Neuronal stem cell (in vitro differentiated cells): ENCODE measurements around the gene TEPSIN.

Experiments used
- DNase-seq: peaks from one replicate; pipeline ENCODE4 v3.0.0-alpha.2; 2013; ENCODE audit warnings: low spot score
- H2AFZ ChIP-seq: one replicate; pipeline ENCODE4 v1.6.1; 2013; ENCODE audit warnings: mild to moderate bottlenecking, low read length, inconsistent platforms
- H2AK5ac ChIP-seq: 2 replicates; pipeline ENCODE4 v1.6.1; 2013; ENCODE audit warnings: low read depth, mild to moderate bottlenecking, inconsistent platforms, low read length, moderate library complexity, mixed read lengths
- H2BK120ac ChIP-seq: 2 replicates; pipeline ENCODE4 v1.6.1; 2013; ENCODE audit warnings: low read depth, mild to moderate bottlenecking, inconsistent platforms, low read length, moderate library complexity, mixed read lengths
- H2BK12ac ChIP-seq: one replicate; pipeline ENCODE4 v1.6.1; 2013; ENCODE audit warnings: low read length, inconsistent platforms
- H2BK15ac ChIP-seq: 2 replicates; pipeline ENCODE4 v1.6.1; 2013; ENCODE audit warnings: mild to moderate bottlenecking, low read length, inconsistent platforms, mixed read lengths
- H2BK5ac ChIP-seq: one replicate; pipeline ENCODE4 v1.6.1; 2013; ENCODE audit warnings: inconsistent platforms, mild to moderate bottlenecking, low read length, moderate library complexity
- H3K14ac ChIP-seq: one replicate; pipeline ENCODE4 v1.6.1; 2013; ENCODE audit warnings: low read length, inconsistent platforms
- H3K18ac ChIP-seq: 2 replicates; pipeline ENCODE4 v1.6.1; 2013; ENCODE audit warnings: low read length, inconsistent platforms
- H3K23ac ChIP-seq: 2 replicates; pipeline ENCODE4 v1.6.1; 2013; ENCODE audit warnings: low read depth, mild to moderate bottlenecking, mixed read lengths, low read length, inconsistent platforms; ENCODE audit not compliant: poor library complexity
- H3K27ac ChIP-seq: replicated peaks from 3 replicates; pipeline ENCODE4 v1.5.1; 2013; ENCODE audit warnings: low read length, inconsistent platforms
- H3K27me3 ChIP-seq, 3 experiments: 2 replicates each; pipeline ENCODE4 v1.6.1; 2013; ENCODE audit warnings: low read length in 3 of 3, mild to moderate bottlenecking in 2 of 3, inconsistent platforms in 1 of 3, low read depth in 1 of 3, mixed read lengths in 1 of 3, moderate library complexity in 1 of 3; ENCODE audit not compliant: control insufficient read depth in 3 of 3, insufficient read depth in 3 of 3
- H3K36me3 ChIP-seq, 2 donors: replicated peaks in 1 of 2; 2 replicates each; pipeline ENCODE4 v1.6.1; 2013; ENCODE audit warnings: low read length in 2 of 2; ENCODE audit not compliant: control insufficient read depth in 2 of 2, insufficient read depth in 2 of 2
- H3K4ac ChIP-seq: 2 replicates; pipeline ENCODE4 v1.6.1; 2013; ENCODE audit warnings: inconsistent platforms, mild to moderate bottlenecking, low read length, moderate library complexity
- H3K4me1 ChIP-seq, 2 donors: 1 replicate in 1 of 2; 2 replicates in 1 of 2; pipeline ENCODE4 v1.6.1; 2013; ENCODE audit warnings: low read length in 2 of 2, low read depth in 1 of 2; ENCODE audit not compliant: control insufficient read depth in 2 of 2, insufficient read depth in 1 of 2
- H3K4me2 ChIP-seq: one replicate; pipeline ENCODE4 v1.6.1; 2013; ENCODE audit warnings: mild to moderate bottlenecking, low read length, inconsistent platforms; ENCODE audit not compliant: insufficient read depth, poor library complexity, severe bottlenecking
- H3K4me3 ChIP-seq, 2 donors: 2 replicates each; pipeline ENCODE4 v1.5.1; 2013; ENCODE audit warnings: low read length in 2 of 2, mild to moderate bottlenecking in 2 of 2, inconsistent platforms in 1 of 2, moderate library complexity in 1 of 2
- H3K79me1 ChIP-seq: one replicate; pipeline ENCODE4 v1.6.1; 2013; ENCODE audit warnings: low read depth, mild to moderate bottlenecking, inconsistent platforms, low read length, moderate library complexity
- H3K9ac ChIP-seq: one replicate; pipeline ENCODE4 v1.6.1; 2013; ENCODE audit warnings: mild to moderate bottlenecking, low read depth, low read length, inconsistent platforms; ENCODE audit not compliant: poor library complexity
- H3K9me3 ChIP-seq, 2 donors: replicated peaks in 1 of 2; 2 replicates each; pipeline versions ENCODE3 to v1.6.1; 2013; ENCODE audit warnings: low read length in 2 of 2, mild to moderate bottlenecking in 2 of 2, inconsistent platforms in 1 of 2, low read depth in 1 of 2, mixed read lengths in 1 of 2, moderate library complexity in 1 of 2; ENCODE audit not compliant: control insufficient read depth in 2 of 2, insufficient read depth in 1 of 2
- H4K8ac ChIP-seq: one replicate; pipeline ENCODE4 v1.6.1; 2013; ENCODE audit warnings: low read depth, mild to moderate bottlenecking, inconsistent platforms, low read length, moderate library complexity
- H4K91ac ChIP-seq: one replicate; pipeline ENCODE4 v1.6.1; 2013; ENCODE audit warnings: low read length, low read depth, mild to moderate bottlenecking, inconsistent platforms; ENCODE audit not compliant: poor library complexity
- WGBS, 2 donors: extraction: QIAGEN DNeasy Blood & Tissue Kit; methylation state at CpG; one replicate each; pipeline ENCODE4 v1.1.7; 2013; ENCODE audit warnings: missing lambda C conversion rate in 2 of 2, mixed read lengths in 1 of 2; ENCODE audit not compliant: insufficient read length in 2 of 2, insufficient replicate concordance in 1 of 2; ENCODE audit errors: extremely low coverage in 2 of 2; 5-methylcytosine and 5-hydroxymethylcytosine counted together

The TEPSIN gene

DNA sequence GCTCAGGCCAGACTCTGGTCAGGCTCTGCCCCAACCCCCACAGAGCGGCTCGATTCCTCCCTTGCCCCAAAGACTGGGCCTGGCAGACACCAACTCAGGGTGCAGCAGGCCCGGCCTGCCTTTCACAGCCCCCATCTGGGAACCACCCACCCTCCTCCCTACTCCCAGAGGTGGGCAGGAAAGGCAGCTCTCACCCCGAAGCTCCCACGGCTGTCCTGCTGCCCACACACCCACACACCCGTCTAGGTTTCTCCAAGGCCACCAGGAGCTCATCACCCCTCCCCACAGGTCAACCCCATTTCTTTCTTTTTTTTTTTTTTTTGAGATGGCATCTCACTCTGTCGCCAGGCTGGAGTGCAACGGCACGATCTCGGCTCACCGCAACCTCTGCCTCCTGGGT is 19.9 kb downstream of the TEPSIN start:
- peaks cover 20% of the 10 kb centered on the region for H3K79me1 ChIP-seq

DNA sequence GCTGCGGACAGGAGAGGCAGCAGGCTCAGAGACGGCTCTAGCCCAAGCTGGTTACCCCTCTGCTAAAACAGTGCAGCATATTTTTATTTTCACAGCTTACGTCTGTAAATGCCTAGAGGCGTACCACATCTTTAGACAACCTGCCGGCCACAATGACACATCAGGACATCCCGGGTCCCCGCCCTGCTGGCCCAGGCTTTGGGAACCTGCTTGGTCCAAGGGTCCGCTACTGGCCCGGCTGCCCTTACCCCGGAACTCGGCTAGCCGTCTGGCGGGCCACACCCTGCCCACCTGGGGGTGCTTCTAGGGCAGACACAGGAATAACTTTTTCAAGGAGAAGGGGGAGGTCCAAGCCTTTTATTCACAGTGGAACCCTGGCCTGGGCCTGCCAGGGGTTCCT is 20.4 kb downstream of the TEPSIN start:
- Histone ChIP-seq H3K9me3 (peaks cover 0 to 1% of the 10 kb centered on the region in 2 donors), H4K91ac (no peak overlapping the region), H3K14ac (no peak overlapping the region), H3K4me3 (no peak overlapping the region), H4K8ac (no peak overlapping the region), H3K4me1 (peaks cover 11 to 17% of the 10 kb centered on the region in 2 donors), H3K9ac (no peak overlapping the region), H3K36me3 (peaks cover 12 to 35% of the 10 kb centered on the region in 2 donors), H2BK120ac (no peak overlapping the region), H2BK5ac (no peak overlapping the region), H3K79me1 (peaks cover 20% of the 10 kb centered on the region), H2AK5ac (no peak overlapping the region), H2AFZ (no peak overlapping the region), H2BK15ac (no peak overlapping the region), H3K27me3 (no peaks in the 10 kb centered on the region), H2BK12ac (no peak overlapping the region), H3K4me2 (no peak overlapping the region), H3K23ac (no peak overlapping the region), H3K27ac (no peak overlapping the region), H3K18ac (no peak overlapping the region), H3K4ac (no peak overlapping the region)
- WGBS, 2 donors, result no CpG with 5 or more reads among the region's 13 CpGs
- no peak for DNase-seq

More for the DNA sequence above, 19.9 kb downstream of the TEPSIN start:
- Histone ChIP-seq H3K27ac (no peak overlapping the region), H4K91ac (no peak overlapping the region), H2BK15ac (no peak overlapping the region), H4K8ac (no peak overlapping the region), H3K4me2 (no peak overlapping the region), H2AK5ac (no peak overlapping the region), H2BK5ac (no peak overlapping the region), H3K18ac (no peak overlapping the region), H3K4me3 (no peak overlapping the region), H2BK120ac (no peak overlapping the region), H3K14ac (no peak overlapping the region), H3K4ac (no peak overlapping the region), H3K9me3 (no peaks in the 10 kb centered on the region), H3K23ac (no peak overlapping the region), H3K27me3 (no peaks in the 10 kb centered on the region), H2AFZ (no peak overlapping the region), H2BK12ac (no peak overlapping the region), H3K4me1 (peaks cover 13 to 20% of the 10 kb centered on the region in 2 donors), H3K36me3 (peaks cover 12 to 31% of the 10 kb centered on the region in 2 donors), H3K9ac (no peak overlapping the region)
- no CpG with 5 or more reads among the region's 11 CpGs for WGBS, 2 donors
- no peak for DNase-seq

DNA sequence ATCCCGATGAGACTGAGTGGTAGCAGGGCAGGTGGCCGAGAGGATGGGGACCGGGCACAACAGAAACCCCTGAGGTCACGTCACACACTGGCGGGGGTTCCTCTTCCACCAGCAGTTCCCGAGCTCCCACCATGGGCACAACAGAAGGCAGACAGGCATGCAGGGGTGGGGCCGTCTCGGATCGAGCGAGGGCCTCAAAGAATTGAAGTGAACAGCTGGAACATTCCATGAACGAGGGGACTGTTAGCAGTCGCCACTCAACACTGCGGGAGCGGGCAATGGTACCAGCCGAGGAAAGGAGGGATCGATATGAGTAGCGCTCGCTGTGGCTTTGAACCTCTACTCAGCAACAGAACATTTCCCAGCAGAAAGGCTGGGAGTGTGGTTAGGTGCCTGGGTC is 21.4 kb downstream of the TEPSIN start:
- Histone ChIP-seq H2BK15ac (no peak overlapping the region), H2AFZ (no peak overlapping the region), H3K4me2 (no peak overlapping the region), H3K27ac (no peak overlapping the region), H3K4ac (no peak overlapping the region), H2BK120ac (no peak overlapping the region), H2BK12ac (no peak overlapping the region), H2AK5ac (no peak overlapping the region), H3K23ac (peak overlapping the region; percentile 65), H3K4me3 (no peak overlapping the region), H4K91ac (no peak overlapping the region), H3K4me1 (peaks cover 11 to 16% of the 10 kb centered on the region in 2 donors), H3K27me3 (no peaks in the 10 kb centered on the region), H3K9ac (peak overlapping the region; percentile 70), H3K14ac (no peak overlapping the region), H3K36me3 (peaks cover 12 to 37% of the 10 kb centered on the region in 2 donors), H4K8ac (peak overlapping the region; percentile 17), H3K79me1 (peaks cover 22% of the 10 kb centered on the region), H2BK5ac (no peak overlapping the region), H3K18ac (no peak overlapping the region), H3K9me3 (peaks cover 0 to 1% of the 10 kb centered on the region in 2 donors)
- no peak for DNase-seq
- no CpG with 5 or more reads among the region's 18 CpGs for WGBS, 2 donors

DNA sequence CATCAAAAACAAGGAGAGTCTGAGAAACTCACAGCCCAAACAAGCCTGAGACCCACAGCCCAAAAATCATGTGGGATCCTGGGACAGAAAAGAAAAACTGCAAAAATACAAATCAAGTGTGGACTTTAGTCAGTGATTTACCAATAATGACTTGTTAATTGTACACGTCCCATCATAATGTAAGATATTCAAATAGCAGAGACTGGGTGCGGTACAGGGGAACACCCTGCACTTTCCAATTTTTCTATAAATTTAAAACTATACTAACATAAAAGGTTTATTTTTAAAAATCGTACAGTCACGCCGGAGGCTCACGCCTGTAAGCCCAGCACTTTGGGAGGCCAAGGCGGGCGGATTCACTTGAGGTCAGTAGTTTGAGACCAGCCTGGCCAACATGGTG is 24.9 kb downstream of the TEPSIN start:
- Histone ChIP-seq H3K27me3 (no peaks in the 10 kb centered on the region), H3K4me1 (no peaks in the 10 kb centered on the region), H3K4ac (no peak overlapping the region), H3K9ac (no peak overlapping the region), H3K18ac (no peak overlapping the region), H3K27ac (no peak overlapping the region), H2BK120ac (no peak overlapping the region), H3K4me2 (no peak overlapping the region), H4K8ac (no peak overlapping the region), H2AK5ac (no peak overlapping the region), H3K23ac (no peak overlapping the region), H3K4me3 (no peak overlapping the region), H3K36me3 (peaks cover 8 to 31% of the 10 kb centered on the region in 2 donors), H4K91ac (no peak overlapping the region), H2BK15ac (no peak overlapping the region), H3K14ac (no peak overlapping the region), H2BK12ac (no peak overlapping the region), H3K9me3 (peaks cover 0 to 1% of the 10 kb centered on the region in 2 donors), H3K79me1 (peaks cover 12% of the 10 kb centered on the region), H2AFZ (no peak overlapping the region), H2BK5ac (no peak overlapping the region)
- no CpG with 5 or more reads among the region's 8 CpGs for WGBS, 2 donors
- DNase-seq, result no peak
